Tibial nerve (tissue), 4 donors: ENCODE results near the gene SPON1.

ENCODE experiments used
- EP300 ChIP-seq, 2 donors: sonication (generic); formaldehyde crosslinking; IDR thresholded peaks; one replicate each; pipeline ENCODE4 v1.6.1; 2017; ENCODE audit warnings: antibody characterized with exemption in 2 of 2, mild to moderate bottlenecking in 1 of 2
- TF ChIP-seq, protein P1 (sequence below), 5 experiments: fragments of 200-600 bp in 3 of 5; fragments of 450-650 bp in 2 of 5; sonication (generic) in 3 of 5; IDR thresholded peaks; one replicate each; pipeline ENCODE4 v1.5.1; 2016 to 2019; ENCODE audit warnings: antibody characterized with exemption in 5 of 5, mild to moderate bottlenecking in 3 of 5, moderate library complexity in 2 of 5

GRCh38 chr11:13993096-13993765 is 30.7 kb downstream of the SPON1 start:
- TF ChIP-seq, protein P1, sequence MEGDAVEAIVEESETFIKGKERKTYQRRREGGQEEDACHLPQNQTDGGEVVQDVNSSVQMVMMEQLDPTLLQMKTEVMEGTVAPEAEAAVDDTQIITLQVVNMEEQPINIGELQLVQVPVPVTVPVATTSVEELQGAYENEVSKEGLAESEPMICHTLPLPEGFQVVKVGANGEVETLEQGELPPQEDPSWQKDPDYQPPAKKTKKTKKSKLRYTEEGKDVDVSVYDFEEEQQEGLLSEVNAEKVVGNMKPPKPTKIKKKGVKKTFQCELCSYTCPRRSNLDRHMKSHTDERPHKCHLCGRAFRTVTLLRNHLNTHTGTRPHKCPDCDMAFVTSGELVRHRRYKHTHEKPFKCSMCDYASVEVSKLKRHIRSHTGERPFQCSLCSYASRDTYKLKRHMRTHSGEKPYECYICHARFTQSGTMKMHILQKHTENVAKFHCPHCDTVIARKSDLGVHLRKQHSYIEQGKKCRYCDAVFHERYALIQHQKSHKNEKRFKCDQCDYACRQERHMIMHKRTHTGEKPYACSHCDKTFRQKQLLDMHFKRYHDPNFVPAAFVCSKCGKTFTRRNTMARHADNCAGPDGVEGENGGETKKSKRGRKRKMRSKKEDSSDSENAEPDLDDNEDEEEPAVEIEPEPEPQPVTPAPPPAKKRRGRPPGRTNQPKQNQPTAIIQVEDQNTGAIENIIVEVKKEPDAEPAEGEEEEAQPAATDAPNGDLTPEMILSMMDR (IDR thresholded peaks at IDR 0.05) = no peak
- TF ChIP-seq EP300 (IDR thresholded peaks at IDR 0.05) = no peak
